Heart left ventricle (tissue), 16 donors: ENCODE results near the gene GNAQ. TPM values are rescaled to one million over a fixed set of nuclear protein-coding genes. Genes with fewer than 3 reads are reported as not detected.

Source experiments
- ATAC-seq, 4 donors: fragments of 200-7000 bp; cut with Tn5 transposase; one replicate each; pipeline ENCODE4 v1.9.1; 2020 to 2022; ENCODE audit warnings: moderate library complexity in 4 of 4, mild to moderate bottlenecking in 3 of 4, moderate number of reproducible peaks in 1 of 4
- DNase-seq, 5 donors: peaks; one replicate each; pipeline ENCODE4 v3.0.0-alpha.2; 2020
- H3K27ac ChIP-seq, 12 donors: fragments of 200-600 bp; sonication (generic) in 4 of 12; one replicate each; pipeline versions ENCODE4 v1.5.0 to v1.8.0; 2016 to 2022; ENCODE audit warnings: mild to moderate bottlenecking in 2 of 12
- H3K27me3 ChIP-seq, 9 donors: fragments of 200-600 bp; sonication (generic) in 2 of 9; one replicate each; pipeline versions ENCODE4 v1.5.1 to v1.8.0; 2016 to 2022; ENCODE audit warnings: mild to moderate bottlenecking in 3 of 9
- H3K36me3 ChIP-seq, 9 donors: fragments of 200-600 bp; sonication (generic) in 2 of 9; one replicate each; pipeline versions ENCODE4 v1.5.0 to v1.8.0; 2018 to 2022; ENCODE audit warnings: mild to moderate bottlenecking in 2 of 9
- H3K4me1 ChIP-seq, 12 donors: fragments of 200-600 bp; sonication (generic) in 4 of 12; one replicate each; pipeline versions ENCODE4 v1.5.0 to v1.8.0; 2016 to 2022; ENCODE audit warnings: mild to moderate bottlenecking in 3 of 12
- H3K4me3 ChIP-seq, 12 donors: fragments of 200-600 bp; sonication (generic) in 4 of 12; one replicate each; pipeline versions ENCODE4 v1.5.0 to v1.8.0; 2017 to 2022; ENCODE audit warnings: mild to moderate bottlenecking in 9 of 12, moderate library complexity in 4 of 12
- H3K9me3 ChIP-seq, 12 donors: fragments of 200-600 bp; sonication (generic) in 4 of 12; one replicate each; pipeline versions ENCODE4 v1.5.0 to v1.8.0; 2016 to 2022; ENCODE audit warnings: mild to moderate bottlenecking in 1 of 12
- POLR2A ChIP-seq, 2 donors: fragments of 450-650 bp; IDR thresholded peaks; one replicate each; pipeline ENCODE4 v1.6.1; 2017; ENCODE audit warnings: antibody characterized with exemption in 2 of 2, mild to moderate bottlenecking in 2 of 2, moderate library complexity in 2 of 2
- WGBS, 4 donors: extraction: QIAGEN DNeasy Blood & Tissue Kit in 2 of 4; methylation state at CpG; one replicate each; pipeline versions ENCODE4 v1.1.5 to v1.1.7; 2013 to 2018; 5-methylcytosine and 5-hydroxymethylcytosine counted together
- intact Hi-C, 10 donors: fragments of 100-400 bp; cut with DNase I; formaldehyde crosslinking; loops; one replicate each; pipeline versions ENCODE4 v1.11.1 to v1.14.2; 2022
- polyA plus RNA-seq, 2 donors: library from polyadenylated mRNA; stranded (reverse); fragments of 200-250 nt; gene quantifications; one replicate each; pipeline ENCODE4 v1.2.3, GENCODE V29; 2013
- total RNA-seq, 9 donors: library from RNA; depleted of rRNA in 2 of 9; stranded (reverse); fragments of >200 nt in 2 of 9; fragmentation: NEBNext Ultra II Directional in 3 of 9; extraction: Animal tissue kit (Norgen Biotek cat#: 25700) in 3 of 9; gene quantifications; one replicate each; pipeline versions ENCODE4 v1.1.0 to v1.2.4, GENCODE V29; 2016 to 2023
- TF ChIP-seq, protein P1 (sequence below), 12 donors: fragments of 200-600 bp; sonication (generic) in 4 of 12; IDR thresholded peaks; one replicate each; pipeline versions ENCODE4 v1.5.0 to v1.8.0; 2018 to 2022; ENCODE audit warnings: antibody characterized with exemption in 12 of 12, mild to moderate bottlenecking in 5 of 12
- donor health status: ischemic (EF 13 %, LVEDD 7.1; RV severe dilation, severe dysfunction).
- donor health status: healthy with polysubstance abuse.
- donor health status: DM: no; HTN: yes; CAD: no.
- donor health status: DM: no; HTN: no; CAD: no.
- donor health status: ischemic (EF 25% LVEDD 6.9; RV normal size, moderate dysfunction).
- donor health status: ischemic (EF 25% LVEDD 5.7; RV mildly dilated, moderate dysfunction).
- donor health status: healthy.
- donor health status: DM: yes; HTN: yes; CAD: no.
- donor health status: ischemic (EF 35%, LVEDD 5.7; RV mildly dilated, moderate dysfunction).
- donor health status: nonischemic (EF 11% LVEDD 7.7; RV severe dilation, severe dysfunction).
- donor health status: DM: yes; HTN: yes; CAD: no.
- donor health status: PGD.
- donor health status: ischemic (EF 29% LVEDD 5.4; RV normal size, mild dysfunction).
- donor health status: nonischemic (EF 23%, LVEDD 6.1; RV moderate dilation, normal function).

Gene GNAQ
- total and polyA plus RNA-seq, 11 donors = 4.8 to 34.1 (median 11.3) TPM

DNA sequence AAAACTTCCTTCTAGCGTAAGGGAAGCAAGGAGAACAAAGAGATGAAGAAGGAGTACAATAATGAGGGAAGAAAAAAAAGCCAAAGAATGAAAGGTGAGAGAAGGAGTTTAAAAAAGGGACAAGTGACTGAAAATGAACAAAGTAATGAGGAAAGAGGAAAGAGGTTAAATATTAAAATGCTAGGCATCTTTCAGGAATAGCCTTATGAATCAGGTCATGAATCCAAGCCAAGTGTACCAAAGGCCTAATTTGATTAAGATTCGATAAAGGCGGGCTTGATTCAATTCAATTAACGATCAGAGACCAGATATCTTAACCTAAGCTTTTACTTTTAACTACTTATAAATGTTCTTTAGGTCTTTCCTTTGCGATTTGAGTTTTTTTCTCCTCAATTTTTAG, 241.7 kb downstream of the GNAQ start:
- Histone ChIP-seq H3K27me3 (no peaks in the 10 kb centered on the region), H3K36me3 (peaks cover 0 to 50% (median 4%) of the 10 kb centered on the region in 9 donors), H3K4me1 (peaks cover 0 to 17% (median 7%) of the 10 kb centered on the region in 12 donors), H3K9me3 (no peaks in the 10 kb centered on the region), H3K4me3 (no peak overlapping the region), H3K27ac (no peak overlapping the region)
- WGBS, 4 donors = 86 to 94% (median 92%) methylated on average over 5 of the region's 5 CpGs
- intact Hi-C loops = no loop called here
- no peak for DNase-seq
- TF ChIP-seq POLR2A (IDR thresholded peaks at IDR 0.05) = no peak
- TF ChIP-seq, protein P1, sequence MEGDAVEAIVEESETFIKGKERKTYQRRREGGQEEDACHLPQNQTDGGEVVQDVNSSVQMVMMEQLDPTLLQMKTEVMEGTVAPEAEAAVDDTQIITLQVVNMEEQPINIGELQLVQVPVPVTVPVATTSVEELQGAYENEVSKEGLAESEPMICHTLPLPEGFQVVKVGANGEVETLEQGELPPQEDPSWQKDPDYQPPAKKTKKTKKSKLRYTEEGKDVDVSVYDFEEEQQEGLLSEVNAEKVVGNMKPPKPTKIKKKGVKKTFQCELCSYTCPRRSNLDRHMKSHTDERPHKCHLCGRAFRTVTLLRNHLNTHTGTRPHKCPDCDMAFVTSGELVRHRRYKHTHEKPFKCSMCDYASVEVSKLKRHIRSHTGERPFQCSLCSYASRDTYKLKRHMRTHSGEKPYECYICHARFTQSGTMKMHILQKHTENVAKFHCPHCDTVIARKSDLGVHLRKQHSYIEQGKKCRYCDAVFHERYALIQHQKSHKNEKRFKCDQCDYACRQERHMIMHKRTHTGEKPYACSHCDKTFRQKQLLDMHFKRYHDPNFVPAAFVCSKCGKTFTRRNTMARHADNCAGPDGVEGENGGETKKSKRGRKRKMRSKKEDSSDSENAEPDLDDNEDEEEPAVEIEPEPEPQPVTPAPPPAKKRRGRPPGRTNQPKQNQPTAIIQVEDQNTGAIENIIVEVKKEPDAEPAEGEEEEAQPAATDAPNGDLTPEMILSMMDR (IDR thresholded peaks at IDR 0.05) = no peak
- no peak for ATAC-seq

DNA sequence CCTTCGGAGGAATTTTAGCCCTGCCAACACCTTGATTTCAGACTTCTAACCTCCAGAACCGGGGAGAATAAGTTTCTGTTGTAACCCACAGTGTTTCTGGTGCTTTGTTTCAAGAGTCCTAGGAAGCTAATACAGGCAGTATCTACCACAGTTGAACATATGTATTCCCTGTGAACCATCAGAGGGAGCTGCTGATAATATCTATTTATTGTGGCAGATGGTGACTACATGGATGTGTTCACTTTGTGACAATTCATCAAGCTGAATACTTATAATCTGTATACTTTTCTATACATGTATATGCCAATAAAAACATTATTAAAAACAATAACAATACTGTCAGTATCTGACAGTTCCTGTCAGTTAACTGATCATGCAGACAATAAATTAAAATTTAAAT, 246.3 kb downstream of the GNAQ start:
- no peak overlapping the region for H3K27ac ChIP-seq
- ATAC-seq (no peak), DNase-seq (no peak)
- H3K27me3 ChIP-seq = no peaks in the 10 kb centered on the region
- WGBS, 4 donors = 91 to 98% (median 93%) methylated on average over 2 of the region's 2 CpGs
- peaks cover 0 to 32% (median 5%) of the 10 kb centered on the region in 9 donors for H3K36me3 ChIP-seq
- TF ChIP-seq, protein P1 (IDR thresholded peaks at IDR 0.05) = no peak
- TF ChIP-seq POLR2A (IDR thresholded peaks at IDR 0.05) = no peak
- H3K9me3 ChIP-seq = no peaks in the 10 kb centered on the region
- peaks cover 0 to 8% (median 2%) of the 10 kb centered on the region in 12 donors for H3K4me1 ChIP-seq
- H3K4me3 ChIP-seq = no peak overlapping the region
- intact Hi-C loops = no loop called here

DNA sequence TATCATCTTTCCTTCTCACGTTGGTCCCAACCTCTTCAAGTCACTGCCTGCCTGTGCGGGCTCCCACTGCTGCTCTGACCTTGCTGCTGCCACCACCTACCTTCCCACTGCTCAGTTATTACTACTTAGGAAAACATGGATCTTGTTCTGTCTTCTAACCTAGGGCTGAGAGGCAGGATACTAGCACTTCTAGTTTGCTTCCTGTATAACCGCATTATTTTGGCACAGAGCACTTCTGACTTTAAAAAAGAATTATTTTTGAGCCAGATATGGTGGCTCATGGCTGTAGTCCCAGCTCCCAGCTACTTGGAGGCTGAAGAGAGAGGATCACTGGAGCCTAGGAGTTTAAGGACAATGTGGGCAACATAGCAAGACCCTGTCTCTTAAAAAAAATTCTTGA, 248.1 kb downstream of the GNAQ start:
- Histone ChIP-seq H3K4me1 (peaks cover 0 to 8% (median 1%) of the 10 kb centered on the region in 12 donors), H3K9me3 (no peaks in the 10 kb centered on the region), H3K27me3 (no peaks in the 10 kb centered on the region), H3K36me3 (peaks cover 0 to 32% (median 5%) of the 10 kb centered on the region in 9 donors), H3K27ac (no peak overlapping the region), H3K4me3 (no peak overlapping the region)
- intact Hi-C loops = no loop called here
- TF ChIP-seq POLR2A (IDR thresholded peaks at IDR 0.05) = no peak
- TF ChIP-seq, protein P1 (IDR thresholded peaks at IDR 0.05) = no peak
- WGBS, 4 donors = 54 to 59% (median 55%) methylated on average over 3 of the region's 3 CpGs
- DNase-seq (no peak), ATAC-seq (peak in 1 of 4 donors; percentile 64)

DNA sequence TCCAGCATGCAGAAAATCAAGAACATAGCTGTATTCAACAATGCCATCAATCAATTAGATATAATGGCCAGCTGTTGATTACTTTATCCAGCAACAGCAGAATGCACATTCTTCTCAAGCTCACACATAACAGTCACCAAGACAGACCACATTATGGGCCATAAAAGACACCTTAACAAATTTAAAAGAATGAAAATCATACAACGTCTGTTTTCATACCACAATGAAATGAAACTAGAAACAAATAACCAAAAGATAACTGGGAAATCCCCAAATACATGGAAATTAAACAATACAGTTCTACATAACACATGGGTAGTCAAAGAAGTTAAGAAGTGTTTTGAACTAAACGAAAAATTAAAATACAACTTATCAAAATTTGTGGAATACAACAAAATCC, 252.6 kb downstream of the GNAQ start:
- H3K9me3 ChIP-seq = peaks cover 0 to 21% (median 2%) of the 10 kb centered on the region in 12 donors
- no peak for DNase-seq
- H3K27ac ChIP-seq = no peak overlapping the region
- H3K4me3 ChIP-seq = no peak overlapping the region
- intact Hi-C loops = loop anchor here in 1 of 10 donors (10.0 kb wide), 1 partner anchor 256 kb away; the partner anchor contains the start of gene GNAQ
- 68 to 88% (median 79%) methylated on average over 2 of the region's 2 CpGs for WGBS, 4 donors
- ATAC-seq = no peak
- peaks cover 0 to 4% (median 0%) of the 10 kb centered on the region in 9 donors for H3K36me3 ChIP-seq
- TF ChIP-seq POLR2A (IDR thresholded peaks at IDR 0.05) = no peak
- TF ChIP-seq, protein P1 (IDR thresholded peaks at IDR 0.05) = no peak
- no peaks in the 10 kb centered on the region for H3K27me3 ChIP-seq
- peaks cover 0 to 8% (median under 1%) of the 10 kb centered on the region in 12 donors for H3K4me1 ChIP-seq
